ENCODE data around the gene KCNK7.

GRCh38 chr11:65596520-65596919 is 920 bp upstream of the KCNK7 start:
- no peak for TF ChIP-seq CTCF (IDR thresholded peaks at IDR 0.05)
- no peak for TF ChIP-seq POLR2A (IDR thresholded peaks at IDR 0.05)

Measured in uterus (tissue), 2 donors.